Measurements from ENCODE around the gene PPIG.
"Not testable (repeated sequence)": the region's sequence is repeated elsewhere in the genome, so short reads cannot be mapped to it uniquely, and the experiment has no call there.

- TF ChIP-seq ELF4 (IDR thresholded peaks at IDR 0.05); FOXK2 (IDR thresholded peaks at IDR 0.05); SP1 (IDR thresholded peaks at IDR 0.05); FOXM1 (IDR thresholded peaks at IDR 0.05; ENCODE audit: borderline replicate concordance); FOXA1 (IDR thresholded peaks at IDR 0.05); BHLHE40 (IDR thresholded peaks at IDR 0.05; ENCODE audit: borderline replicate concordance); LEF1 (IDR thresholded peaks at IDR 0.05; ENCODE audit: borderline replicate concordance); SUZ12 (IDR thresholded peaks at IDR 0.05); NFRKB (IDR thresholded peaks at IDR 0.05); CTBP1 (IDR thresholded peaks at IDR 0.05; ENCODE audit: borderline replicate concordance): not testable (repeated sequence)
- TF ChIP-seq, protein P1, sequence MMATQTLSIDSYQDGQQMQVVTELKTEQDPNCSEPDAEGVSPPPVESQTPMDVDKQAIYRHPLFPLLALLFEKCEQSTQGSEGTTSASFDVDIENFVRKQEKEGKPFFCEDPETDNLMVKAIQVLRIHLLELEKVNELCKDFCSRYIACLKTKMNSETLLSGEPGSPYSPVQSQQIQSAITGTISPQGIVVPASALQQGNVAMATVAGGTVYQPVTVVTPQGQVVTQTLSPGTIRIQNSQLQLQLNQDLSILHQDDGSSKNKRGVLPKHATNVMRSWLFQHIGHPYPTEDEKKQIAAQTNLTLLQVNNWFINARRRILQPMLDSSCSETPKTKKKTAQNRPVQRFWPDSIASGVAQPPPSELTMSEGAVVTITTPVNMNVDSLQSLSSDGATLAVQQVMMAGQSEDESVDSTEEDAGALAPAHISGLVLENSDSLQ (IDR thresholded peaks at IDR 0.05) = not testable (repeated sequence)
These were observed 102.7 kb downstream of the PPIG start for GRCh38 chr2:169686825-169687224.
